Forelimb muscle (tissue), 1 donor: ENCODE results near the gene OR2F2. TPM values are rescaled to one million over a fixed set of nuclear protein-coding genes. Genes with fewer than 3 reads are reported as not detected.

Source experiments
- DNase-seq: peaks from one replicate; pipeline ENCODE4 v3.0.0-alpha.2; 2013; ENCODE audit warnings: low read depth
- polyA plus RNA-seq: library from polyadenylated mRNA; unstranded; fragments of 120-200 nt; gene quantifications from one replicate; pipeline ENCODE4 v1.2.1, GENCODE V29; 2013; ENCODE audit not compliant: insufficient read length

OR2F2 gene
- polyA plus RNA-seq, 1 donor: not detected

- DNase-seq: no peak
These were observed 44.3 kb downstream of the OR2F2 start for GRCh38 chr7:143979359-143979758.

- no peak for DNase-seq
These were observed 45.0 kb downstream of the OR2F2 start for GRCh38 chr7:143979998-143980397.

- DNase-seq: no peak
These were observed 45.9 kb downstream of the OR2F2 start for GRCh38 chr7:143980746-143981510.

- no peak for DNase-seq
These were observed 48.9 kb downstream of the OR2F2 start for GRCh38 chr7:143983960-143984359.

Other genes with a start within 250 kb of the OR2F2 start
- 0.30 TPM for gene CTAGE6, start 177.5 kb upstream of the OR2F2 start, polyA plus RNA-seq
- gene TCAF1, start 33.1 kb upstream of the OR2F2 start, polyA plus RNA-seq: 206 TPM
- not detected for gene OR2F1, start 19.6 kb downstream of the OR2F2 start, polyA plus RNA-seq
- not detected for gene OR6B1, start 65.1 kb downstream of the OR2F2 start, polyA plus RNA-seq
- not detected for gene OR2A5, start 113.7 kb downstream of the OR2F2 start, polyA plus RNA-seq
- not detected for gene OR2A25, start 134.6 kb downstream of the OR2F2 start, polyA plus RNA-seq
- 0.09 TPM for gene OR2A12, start 151.0 kb downstream of the OR2F2 start, polyA plus RNA-seq
- not detected for gene OR2A2, start 174.3 kb downstream of the OR2F2 start, polyA plus RNA-seq
- not detected for gene OR2A14, start 187.9 kb downstream of the OR2F2 start, polyA plus RNA-seq
- not detected for gene CTAGE4, start 248.2 kb downstream of the OR2F2 start, polyA plus RNA-seq